ENCODE measurements around the gene C1orf21.

Gene C1orf21

GRCh38 chr1:184503221-184503749, 116.5 kb downstream of the C1orf21 start:
- no peak overlapping the region for H3K4me3 ChIP-seq (ENCODE audit: control insufficient read depth, low read depth, low read length)
- DNase-seq (ENCODE audit: low read depth), result no peak
- TF ChIP-seq, protein P1, sequence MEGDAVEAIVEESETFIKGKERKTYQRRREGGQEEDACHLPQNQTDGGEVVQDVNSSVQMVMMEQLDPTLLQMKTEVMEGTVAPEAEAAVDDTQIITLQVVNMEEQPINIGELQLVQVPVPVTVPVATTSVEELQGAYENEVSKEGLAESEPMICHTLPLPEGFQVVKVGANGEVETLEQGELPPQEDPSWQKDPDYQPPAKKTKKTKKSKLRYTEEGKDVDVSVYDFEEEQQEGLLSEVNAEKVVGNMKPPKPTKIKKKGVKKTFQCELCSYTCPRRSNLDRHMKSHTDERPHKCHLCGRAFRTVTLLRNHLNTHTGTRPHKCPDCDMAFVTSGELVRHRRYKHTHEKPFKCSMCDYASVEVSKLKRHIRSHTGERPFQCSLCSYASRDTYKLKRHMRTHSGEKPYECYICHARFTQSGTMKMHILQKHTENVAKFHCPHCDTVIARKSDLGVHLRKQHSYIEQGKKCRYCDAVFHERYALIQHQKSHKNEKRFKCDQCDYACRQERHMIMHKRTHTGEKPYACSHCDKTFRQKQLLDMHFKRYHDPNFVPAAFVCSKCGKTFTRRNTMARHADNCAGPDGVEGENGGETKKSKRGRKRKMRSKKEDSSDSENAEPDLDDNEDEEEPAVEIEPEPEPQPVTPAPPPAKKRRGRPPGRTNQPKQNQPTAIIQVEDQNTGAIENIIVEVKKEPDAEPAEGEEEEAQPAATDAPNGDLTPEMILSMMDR (IDR thresholded peaks at IDR 0.05; ENCODE audit: control insufficient read depth, insufficient read depth, low read depth, low read length, missing control alignments), result no peak

DNA sequence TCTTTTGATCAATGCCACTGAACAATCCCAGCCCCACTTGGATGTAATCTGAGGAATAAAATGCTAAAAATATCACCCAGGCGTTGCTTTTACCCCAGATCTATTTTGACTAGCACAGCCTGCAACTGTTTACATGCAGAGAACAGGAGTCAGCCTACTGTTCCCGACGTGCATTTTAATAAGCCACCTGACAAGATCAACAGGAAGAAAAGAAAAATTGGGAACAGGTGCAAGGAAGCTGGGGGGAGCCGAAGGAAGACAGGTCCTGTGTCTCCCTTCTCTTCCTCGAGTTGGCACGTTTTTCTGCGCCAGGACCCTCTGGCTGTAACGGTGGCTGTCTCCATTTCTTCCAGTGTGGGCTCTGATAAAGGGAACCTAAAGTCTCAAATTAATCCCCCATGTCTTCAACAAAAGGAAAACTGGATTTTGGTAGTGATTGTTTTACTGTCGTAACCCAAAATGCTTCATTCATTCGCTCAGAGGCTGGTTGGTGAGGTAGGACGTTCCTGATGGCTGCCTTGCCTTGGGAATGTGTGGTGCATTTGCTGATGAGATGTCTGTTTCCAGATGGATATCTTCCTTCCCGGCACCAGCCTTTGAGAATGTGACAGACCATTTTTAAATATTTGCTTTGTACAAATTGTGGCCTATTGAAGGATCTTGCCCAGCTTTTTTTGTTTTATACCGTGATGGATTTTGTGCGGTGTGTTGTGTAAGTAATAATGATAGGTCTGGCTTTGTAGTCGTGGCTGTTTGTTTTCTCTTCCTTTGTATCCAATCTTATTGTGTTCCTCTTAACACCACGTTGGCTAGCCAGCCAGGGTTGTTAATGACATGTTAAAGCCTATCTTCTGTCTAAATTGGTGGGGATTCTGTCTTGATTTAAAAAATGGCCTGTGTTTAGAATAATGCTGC, 117.5 kb downstream of the C1orf21 start:
- DNase-seq (ENCODE audit: low read depth), result no peak
- no peak overlapping the region for H3K4me3 ChIP-seq (ENCODE audit: control insufficient read depth, low read depth, low read length)
- TF ChIP-seq, protein P1 (IDR thresholded peaks at IDR 0.05; ENCODE audit: control insufficient read depth, insufficient read depth, low read depth, low read length, missing control alignments), result no peak

- TF ChIP-seq, protein P1 (IDR thresholded peaks at IDR 0.05; ENCODE audit: control insufficient read depth, insufficient read depth, low read depth, low read length, missing control alignments), result no peak
- no peak overlapping the region for H3K4me3 ChIP-seq (ENCODE audit: control insufficient read depth, low read depth, low read length)
- DNase-seq (ENCODE audit: low read depth), result no peak
Observed at GRCh38 chr1:184504955-184505338, 118.1 kb downstream of the C1orf21 start.

DNA sequence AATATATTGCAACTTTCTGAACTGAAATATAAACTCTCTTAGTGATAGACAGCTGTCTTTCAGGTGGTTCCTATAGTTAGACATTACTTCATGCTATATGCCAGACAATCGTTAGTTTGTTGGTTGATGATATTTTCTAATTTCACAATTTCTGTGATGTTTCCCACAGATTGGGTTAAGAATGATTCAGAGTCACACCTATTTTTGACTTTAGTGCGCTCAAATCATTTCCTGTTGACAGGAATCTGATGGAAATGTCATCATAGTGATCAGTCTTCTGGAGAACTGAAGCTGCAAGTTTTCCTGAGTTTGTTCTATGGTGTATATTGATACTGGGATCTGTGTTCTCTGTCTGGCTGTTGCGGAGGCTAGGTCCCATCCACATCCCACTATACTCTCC, 119.7 kb downstream of the C1orf21 start:
- no peak for DNase-seq (ENCODE audit: low read depth)
- TF ChIP-seq, protein P1 (IDR thresholded peaks at IDR 0.05; ENCODE audit: control insufficient read depth, insufficient read depth, low read depth, low read length, missing control alignments), result no peak
- H3K4me3 ChIP-seq (ENCODE audit: control insufficient read depth, low read depth, low read length), result no peak overlapping the region

DNA sequence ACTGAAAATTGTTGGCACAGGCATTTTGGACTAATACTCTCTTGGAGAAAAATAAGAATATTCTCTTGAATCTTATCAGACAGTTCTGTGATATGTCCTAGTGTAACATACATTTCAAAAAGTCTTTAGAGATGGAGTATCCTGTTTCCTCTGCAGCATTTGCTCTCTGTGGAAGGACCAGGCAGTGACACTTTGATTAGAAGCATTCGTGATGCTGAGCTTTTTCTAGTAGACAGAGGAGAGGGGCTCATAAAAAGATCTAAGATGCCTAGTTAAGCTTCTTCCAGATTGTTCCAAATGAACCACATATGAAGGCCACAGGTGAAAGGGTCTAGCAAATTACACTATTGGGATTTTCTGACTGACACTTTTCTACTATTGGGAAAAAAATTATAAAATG, 120.3 kb downstream of the C1orf21 start:
- TF ChIP-seq, protein P1 (IDR thresholded peaks at IDR 0.05; ENCODE audit: control insufficient read depth, insufficient read depth, low read depth, low read length, missing control alignments), result no peak

GRCh38 chr1:184507604-184508280, 120.9 kb downstream of the C1orf21 start:
- DNase-seq (ENCODE audit: low read depth), result no peak
- H3K4me3 ChIP-seq (ENCODE audit: control insufficient read depth, low read depth, low read length), result no peak overlapping the region
- TF ChIP-seq, protein P1 (IDR thresholded peaks at IDR 0.05; ENCODE audit: control insufficient read depth, insufficient read depth, low read depth, low read length, missing control alignments), result no peak

More for the DNA sequence above, 120.3 kb downstream of the C1orf21 start:
- no peak overlapping the region for H3K4me3 ChIP-seq (ENCODE audit: control insufficient read depth, low read depth, low read length)
- DNase-seq (ENCODE audit: low read depth), result no peak
